Hypothalamus (tissue), 51 donors: ENCODE measurements around the gene ZFP36L1.

Source experiments
- DNase-seq, 51 donors: peaks; one replicate each; lab custom pipeline; 2025; lab: John Stamatoyannopoulos, UW

The ZFP36L1 gene

DNA sequence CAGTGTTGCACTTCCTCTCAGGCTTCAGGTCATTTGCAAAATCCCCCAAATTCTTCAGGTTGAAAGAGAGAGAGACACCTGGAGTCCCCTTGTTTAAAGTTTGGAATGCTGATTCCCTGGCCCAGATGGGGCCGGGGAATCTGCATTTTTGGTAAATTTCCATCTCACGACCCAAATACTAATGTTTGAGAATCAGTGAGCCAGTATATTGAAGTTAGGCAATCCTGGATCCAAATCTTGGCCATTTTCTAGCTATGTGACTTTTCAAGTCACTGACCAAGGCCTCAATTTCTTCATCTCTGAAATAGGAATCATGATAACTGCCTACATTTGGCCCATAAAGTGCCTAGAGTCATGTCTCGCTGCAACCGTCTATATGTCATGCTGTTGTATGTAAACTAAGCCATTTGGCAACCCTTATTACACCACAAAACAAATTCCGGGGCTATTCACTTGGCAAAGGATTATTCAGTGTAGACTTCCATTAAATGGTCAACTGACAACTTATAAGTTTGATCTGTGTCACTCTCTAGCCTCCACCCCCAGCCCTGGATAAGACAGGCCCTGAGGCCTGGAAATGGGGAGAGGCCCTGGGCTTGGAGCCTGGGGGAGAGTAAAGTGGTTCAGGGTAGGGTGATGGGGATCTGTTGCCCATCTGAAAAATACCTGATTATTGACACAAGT, 3.7 kb upstream of the ZFP36L1 start:
- no peak for DNase-seq

DNA sequence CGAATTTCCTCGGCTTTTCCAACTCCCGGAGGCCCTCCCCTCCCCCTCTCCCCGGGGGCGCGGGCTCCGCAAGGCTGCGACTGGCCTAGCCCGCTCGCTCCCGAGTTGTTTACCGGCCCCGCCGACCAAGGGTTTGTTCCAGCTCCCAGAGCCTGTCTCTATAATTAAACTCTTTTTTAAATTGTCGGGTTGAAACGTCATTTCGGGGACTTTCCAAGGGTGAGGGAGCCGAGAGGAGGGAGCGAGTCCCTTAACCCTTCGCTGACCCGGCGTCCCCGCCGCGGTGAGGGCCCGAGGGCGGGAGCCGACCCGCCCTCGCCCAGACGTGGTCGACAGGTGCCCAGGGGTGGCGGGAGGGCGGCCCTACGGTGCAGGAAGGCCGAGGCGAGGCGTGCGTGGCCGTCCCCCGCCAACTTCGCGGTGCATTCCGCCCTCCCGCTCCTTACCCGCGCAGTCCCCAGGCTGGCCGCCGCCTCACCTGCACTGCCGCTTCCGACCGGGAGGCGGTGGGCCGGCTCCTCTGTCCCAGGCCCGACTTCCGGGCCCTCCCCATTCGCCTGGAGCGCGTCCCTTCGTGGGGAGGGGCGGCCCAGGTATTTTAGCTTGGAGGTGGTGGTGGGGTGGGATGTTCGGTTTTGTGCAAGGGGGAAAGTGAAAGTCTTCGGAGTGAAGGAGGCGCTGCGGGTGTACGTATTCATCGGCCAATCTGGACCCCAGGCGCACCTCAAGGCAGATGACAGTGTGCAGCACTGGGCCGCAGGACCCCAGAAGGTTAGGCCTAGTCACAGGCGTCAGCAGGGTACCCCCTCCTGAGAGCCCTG, 2.9 kb upstream of the ZFP36L1 start:
- DNase-seq, result peak in 36 of 51 donors; percentile 26 to 83 (median 56)

DNA sequence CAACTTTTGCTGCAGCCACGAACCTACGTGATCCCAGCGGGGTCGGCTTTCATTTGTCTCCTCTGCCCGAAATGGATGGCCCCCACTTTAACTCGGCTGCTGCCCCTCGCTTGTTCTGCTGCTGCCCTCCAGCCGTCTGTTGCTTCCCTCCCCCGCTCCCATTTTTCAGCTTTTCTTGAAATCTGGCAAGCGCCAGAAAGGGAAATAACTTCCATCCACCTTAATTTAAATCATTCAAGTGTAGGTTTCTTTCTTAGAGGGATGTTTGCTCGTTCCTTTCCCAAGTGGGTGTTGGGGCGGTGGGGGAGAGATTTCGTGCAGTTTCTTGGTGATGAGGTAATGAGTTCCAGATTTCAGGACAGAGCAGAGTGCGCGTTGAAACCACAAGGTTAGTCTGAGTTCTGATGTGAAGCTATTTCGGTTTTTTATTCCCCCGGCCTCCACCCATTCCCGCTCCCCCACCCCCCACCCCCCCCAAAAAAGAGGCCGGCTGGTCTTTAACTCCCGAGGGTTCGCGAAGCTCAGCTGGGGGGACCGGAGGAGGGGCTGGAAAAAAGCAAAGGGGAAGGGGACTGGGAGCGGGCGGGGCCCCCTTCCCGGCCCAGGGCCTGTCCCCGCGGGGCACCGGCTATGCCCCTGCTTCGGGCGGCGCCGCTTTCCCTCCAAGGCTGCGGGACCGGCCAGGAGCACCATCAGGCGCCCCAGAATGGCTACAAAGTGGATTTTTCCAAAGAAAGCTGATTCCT, 2.2 kb upstream of the ZFP36L1 start:
- DNase-seq, result peak in 5 of 51 donors; percentile 30 to 83 (median 65)

DNA sequence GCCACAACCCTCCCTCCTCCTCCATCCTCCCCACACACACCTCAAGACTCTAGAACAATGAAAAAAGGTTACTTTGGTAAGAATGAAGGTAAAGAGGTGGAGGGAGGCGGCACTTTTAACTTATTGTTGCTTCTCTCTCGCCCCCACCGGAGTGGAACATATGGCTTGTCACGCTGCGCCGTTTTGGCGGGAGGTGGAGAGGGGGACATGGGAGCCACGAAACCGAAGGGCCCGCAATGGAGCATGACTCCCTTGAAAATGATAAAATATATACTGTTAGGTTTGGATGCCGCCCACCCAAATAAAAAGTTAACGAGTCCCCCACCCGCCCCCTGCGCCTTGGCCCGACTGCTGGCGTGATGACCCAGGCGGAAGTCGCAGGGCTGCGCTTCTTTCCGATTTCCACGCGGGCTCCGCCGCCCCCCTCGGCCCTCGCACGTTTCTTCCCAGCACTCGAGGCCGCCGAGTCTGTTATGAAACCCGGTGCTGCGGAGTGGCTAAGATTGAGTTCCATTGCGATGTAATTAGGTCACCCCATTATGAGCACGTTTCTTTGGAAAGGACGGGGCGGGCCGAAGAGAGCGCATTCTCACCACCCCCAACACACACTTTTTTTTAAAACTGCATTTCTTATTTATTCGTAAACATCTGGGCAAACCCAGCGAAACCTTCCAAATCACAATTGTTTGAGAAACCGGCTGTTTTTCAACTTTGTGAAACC, 1.4 kb upstream of the ZFP36L1 start:
- peak in 30 of 51 donors; percentile 20 to 70 (median 47) for DNase-seq

DNA sequence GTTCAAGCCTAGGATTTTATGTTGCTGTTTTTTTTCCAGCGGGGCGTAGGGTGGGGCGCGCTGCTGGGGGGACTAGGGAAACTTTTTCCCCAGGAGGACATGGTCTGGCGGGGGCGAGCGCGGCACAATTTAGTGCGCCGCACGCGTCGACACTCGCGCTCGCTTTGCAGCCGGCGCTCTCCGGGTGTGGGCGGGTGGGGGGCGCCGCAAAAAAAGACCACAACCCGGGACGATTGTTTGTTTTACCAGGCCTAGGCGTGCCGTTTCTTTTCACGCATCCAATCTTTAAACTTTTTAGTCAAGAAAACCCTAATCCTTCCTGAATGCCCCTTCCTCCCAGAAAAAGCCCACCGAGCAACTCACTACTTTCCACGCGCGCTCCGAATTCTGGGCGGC, 865 bp upstream of the ZFP36L1 start:
- DNase-seq, result peak in 3 of 51 donors; percentile 50 to 74 (median 54)

DNA sequence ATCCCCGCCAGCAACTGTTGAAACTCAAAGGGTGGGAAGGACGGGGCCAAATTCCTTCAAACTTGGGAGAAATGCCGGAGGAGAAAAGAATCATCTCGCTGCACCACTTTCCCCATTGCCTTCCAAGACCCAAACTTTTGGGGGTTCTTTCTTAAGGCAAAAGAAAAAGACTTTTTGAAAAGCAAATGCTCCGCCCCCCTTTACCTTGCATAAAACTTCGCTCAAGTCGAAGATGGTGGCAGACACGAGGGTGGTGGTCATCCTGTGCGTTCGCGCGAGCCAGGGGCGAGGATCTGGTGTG, 239 bp downstream of the ZFP36L1 start:
- DNase-seq, result peak in 2 of 51 donors; percentile 56 to 61

DNA sequence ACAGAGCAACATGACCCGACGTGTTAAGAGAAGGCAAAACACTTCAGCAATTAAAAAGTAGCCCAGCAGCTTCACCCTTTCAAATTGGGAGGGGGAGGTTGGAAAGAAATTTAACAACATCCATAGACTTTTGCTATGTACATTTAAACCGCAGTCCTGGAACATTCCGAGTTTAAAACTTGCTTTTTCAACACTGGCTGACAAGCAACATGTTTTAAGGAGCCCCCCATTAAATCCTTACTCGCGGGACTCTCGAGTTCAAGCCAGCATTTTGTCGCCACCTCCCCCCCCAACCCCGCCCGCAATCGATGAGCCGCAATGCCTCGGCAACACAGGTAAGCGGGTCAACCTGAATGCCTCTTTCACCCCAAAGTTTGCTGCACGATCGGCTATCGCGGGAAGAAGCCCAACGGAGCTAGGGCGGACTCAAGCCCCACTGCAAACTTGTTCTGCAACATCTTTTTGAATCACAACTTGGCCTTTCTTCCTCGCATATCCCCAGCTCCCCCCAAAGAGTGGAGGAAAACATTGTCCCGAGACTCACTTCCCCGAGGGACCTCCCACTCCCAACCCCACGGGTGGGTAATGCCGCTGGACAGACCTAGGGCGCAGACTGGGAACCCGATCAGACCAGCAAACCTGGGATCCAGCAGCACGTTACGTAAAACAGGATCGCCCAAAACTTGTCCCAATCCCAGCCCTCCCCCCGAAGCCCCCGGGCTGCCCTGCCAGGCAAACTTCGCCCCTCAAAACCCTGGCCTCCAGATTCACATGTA, 777 bp downstream of the ZFP36L1 start:
- DNase-seq, result peak in 2 of 51 donors; percentile 19 to 62

DNA sequence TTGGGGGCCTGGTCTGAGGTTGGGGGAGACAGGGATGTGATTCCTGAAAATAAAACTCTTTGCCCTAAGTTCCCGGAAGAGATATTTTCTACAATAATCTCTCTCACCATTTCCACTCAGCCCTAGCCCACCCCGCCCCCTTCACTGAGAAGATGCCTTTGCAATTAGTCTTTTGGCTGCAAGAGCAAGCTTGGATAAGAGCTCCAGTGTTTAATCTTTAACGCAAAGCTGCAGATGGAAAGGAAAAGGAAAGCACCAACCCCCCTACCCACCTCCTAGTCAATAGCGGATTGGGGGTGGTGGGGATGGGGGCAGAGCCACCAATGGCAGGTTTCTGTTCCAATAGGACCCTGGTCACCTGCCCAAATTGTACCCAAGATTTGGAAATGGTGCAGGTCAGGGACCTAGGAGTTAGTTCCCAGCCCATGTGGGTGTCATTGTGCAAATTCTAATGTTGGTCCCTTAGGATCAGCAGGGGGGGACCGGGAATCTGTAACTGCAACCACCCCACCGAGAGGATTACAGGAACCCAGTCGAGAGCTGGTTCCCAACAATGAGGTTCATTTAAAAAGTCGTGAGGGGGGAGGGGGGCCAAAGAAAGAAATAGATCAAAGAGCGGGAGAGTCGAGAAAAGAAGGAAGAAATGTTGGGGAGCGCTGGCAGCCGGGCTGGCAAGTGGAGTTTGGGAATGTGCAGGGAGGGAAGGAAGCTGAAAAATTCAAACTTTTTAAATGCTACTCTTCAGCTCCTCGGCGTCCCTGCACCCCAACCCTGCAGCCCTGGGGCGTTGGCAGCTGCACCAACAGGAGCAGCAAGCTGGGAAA, 1.6 kb downstream of the ZFP36L1 start:
- peak in 2 of 51 donors; percentile 18 to 51 for DNase-seq

DNA sequence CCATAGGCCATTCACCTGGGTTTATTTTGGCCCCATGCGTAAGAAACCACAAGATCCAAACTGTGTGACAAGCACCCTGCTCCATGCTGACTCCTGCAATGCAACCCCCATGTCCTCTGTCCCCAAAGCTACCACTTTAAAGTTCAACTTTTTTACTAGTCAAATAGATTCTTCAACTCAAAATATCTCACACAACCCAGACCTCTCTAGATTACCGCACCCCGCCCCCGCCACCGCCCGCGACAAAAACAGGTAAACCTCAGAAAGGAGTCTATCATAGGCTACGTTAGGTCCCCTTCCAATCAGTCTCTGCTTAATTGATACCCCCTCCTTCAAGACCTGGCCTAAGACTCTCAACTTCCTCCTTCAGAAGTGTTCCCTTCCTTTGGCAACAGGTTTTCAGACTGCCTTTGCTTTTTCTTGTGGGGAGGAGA, 2.2 kb downstream of the ZFP36L1 start:
- no peak for DNase-seq

DNA sequence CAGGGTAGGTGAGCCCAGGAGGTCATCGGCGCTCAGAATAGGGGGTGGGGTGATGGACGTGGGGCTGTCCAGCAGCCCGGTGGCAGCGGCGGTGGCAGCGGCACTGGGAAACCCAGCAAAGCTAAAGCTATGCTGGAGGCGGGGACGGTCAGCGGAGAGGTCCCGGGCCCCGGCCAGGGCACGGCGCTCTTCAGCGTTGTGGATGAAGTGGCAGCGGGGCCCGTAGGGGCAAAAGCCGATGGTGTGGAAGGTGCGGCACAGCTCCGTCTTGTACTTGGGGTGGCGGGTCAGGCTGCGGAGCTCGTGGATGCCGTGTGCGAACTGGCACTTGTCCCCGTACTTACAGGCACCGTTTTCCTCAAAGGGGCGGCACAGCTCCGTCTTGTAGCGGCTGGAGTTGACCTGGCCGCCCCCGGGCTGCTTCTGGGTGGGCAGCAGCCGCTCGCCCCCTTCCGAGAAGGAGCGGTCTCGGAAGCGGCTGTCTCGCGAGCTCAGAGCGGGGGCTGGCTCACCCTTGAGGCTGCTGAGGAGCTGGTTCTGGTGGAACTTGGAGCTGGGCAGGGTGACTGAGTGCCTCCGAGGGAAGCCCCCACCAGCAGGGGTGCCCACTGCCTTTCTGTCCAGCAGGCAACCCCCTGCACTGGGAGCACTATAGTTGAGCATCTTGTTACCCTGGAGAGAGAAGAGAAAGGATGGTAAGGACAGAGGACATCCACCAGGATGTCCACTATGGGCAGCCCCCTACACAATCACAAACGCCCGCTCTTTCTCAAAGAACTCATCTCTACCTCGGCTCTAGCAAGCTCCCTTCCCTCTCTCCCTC, 2.8 kb downstream of the ZFP36L1 start:
- peak in 23 of 51 donors; percentile 31 to 81 (median 59) for DNase-seq

DNA sequence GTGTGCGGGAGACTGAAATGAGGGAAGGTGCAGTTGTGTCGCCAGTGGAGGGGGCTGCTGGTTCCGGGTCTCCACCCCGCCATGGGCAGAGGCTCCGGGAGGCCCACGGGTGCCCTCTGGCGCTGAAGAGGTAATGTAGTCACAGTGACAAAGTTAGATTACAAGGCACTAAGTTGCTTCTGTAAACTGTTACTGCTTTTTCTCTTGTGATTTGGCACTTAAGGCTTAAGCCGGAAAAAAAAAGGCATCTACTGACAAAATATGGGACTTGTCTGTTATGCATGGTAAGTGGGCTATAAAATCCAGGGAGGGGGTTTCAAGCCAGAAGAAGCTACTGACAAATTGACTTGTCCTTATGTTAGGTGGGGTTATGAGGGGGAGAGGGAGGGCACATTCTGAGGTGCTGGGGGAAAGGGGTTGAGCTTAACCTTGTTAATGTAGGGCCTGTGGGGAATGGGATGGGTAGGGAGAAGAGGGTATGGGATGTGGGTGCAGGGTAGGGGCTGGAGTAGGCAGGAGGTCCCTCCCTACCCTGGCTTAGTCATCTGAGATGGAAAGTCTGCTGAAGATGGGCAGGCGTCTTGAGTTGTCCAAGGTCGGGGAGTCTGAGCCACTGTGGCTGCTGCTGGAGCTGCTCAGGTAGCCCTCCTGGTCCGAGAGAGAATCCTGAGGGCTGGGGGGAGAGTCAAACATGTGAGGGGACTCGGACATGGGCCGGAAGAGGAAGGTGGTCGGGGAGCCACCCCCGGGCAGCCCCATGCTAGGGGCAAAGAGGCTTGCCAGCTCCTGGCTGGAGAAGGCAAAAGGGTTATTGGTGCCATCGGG, 3.7 kb downstream of the ZFP36L1 start:
- DNase-seq, result peak in 45 of 51 donors; percentile 21 to 86 (median 69)

DNA sequence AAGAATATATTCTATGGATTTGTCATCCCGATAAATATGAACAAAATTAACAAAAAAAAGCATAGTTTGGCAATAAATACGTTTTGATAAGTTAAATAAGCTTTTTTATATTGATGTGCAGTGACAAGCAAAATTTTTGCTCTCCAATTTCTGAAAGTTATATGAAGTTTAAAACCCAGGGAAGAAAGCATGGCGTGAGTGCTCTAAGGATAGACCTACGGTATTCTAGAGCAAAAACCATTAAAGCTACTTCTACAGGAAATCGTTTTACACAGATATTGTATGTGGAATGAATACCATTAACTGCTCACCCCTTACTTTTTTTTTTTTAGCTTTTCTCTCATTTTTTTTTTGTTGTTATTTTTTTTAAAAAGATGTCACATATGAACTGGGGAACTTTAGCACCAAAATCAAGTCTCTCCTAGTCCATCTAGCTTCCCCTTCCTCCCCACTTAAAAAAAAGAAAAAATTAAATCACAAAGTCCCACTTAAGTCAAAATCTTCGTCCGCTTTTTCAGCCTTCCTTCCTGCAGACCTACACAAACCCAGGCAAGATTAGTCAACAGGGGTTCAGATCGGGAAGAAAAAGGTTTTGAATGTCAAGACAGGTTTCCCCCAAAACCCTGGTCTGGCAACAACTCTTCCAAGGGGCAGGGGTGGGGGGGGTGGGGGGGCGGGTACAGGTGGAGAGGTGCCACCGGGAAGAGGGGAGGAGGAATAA, 4.4 kb downstream of the ZFP36L1 start:
- DNase-seq, result no peak

DNA sequence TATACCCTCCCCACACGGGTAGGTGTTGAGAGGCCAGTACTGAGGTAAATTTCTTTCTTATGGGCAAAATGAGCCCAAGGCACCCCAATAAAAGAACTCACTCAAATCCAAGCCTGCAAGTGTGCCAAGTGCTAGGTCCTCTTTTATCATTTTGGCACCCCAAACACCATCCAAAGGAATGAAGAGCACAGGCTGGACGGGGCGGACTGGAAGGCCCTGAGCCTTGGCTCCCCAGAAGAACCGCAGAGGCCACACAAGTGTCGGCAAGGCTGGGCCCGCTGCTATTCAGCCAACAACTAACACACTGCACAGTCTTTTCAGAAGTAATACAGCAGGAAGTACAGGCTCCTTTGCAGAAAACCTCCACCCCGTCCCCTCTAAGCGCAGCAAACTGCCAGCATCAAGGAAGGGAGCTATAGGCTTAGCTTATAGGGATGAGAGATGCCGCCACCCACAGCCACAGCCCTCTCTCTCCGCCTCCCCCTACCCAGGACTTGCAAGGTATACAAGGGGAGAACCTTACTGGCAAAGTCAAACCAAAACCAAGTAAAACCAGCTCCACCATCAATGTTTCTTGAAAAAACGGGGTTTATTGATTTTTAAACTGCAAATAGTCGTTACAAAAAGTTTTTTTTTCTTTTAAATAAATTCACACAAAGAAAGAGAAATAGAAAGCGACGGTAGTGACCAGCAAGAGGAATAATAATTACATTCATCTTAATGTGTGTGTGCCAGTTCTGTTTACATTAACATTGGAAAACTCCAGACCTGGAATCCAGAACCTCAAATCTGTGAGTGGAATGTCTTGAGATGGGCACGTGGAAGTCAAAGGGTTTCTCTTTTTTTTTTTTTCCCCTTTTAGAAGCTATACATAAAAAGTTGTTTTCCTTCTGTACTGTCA, 5.5 kb downstream of the ZFP36L1 start:
- DNase-seq, result peak in 12 of 51 donors; percentile 25 to 53 (median 34)

DNA sequence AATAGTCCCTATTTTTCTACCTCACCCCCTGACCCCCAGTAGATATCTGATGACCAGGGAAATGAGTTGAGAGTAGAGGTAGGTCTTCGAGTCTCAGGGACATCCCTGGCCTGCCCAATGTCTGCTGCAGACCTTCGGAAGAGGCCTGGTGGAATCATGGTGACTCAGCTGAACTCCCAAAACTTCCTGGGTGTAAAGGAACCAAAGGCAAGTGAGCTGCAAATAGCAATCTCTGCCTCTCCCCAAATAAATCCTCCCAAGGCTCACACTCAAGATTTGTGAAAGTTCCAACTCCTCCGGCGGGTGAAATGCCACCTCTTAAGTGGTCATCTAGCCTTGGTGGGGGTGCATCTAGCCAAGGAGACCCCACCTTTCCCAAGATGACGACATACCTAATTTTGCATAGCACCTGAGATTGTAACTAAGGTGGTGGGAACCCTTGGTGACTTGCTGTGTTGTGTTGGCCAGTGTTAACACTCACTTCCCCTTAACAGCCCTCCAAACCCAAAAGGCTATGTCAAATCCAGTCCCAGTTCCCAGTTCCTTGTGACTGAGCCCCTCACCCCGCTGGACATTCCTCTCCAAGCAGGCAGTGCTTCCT, 6.3 kb downstream of the ZFP36L1 start:
- DNase-seq, result no peak
